ENCODE results near the gene VWCE.

VWCE gene

DNA sequence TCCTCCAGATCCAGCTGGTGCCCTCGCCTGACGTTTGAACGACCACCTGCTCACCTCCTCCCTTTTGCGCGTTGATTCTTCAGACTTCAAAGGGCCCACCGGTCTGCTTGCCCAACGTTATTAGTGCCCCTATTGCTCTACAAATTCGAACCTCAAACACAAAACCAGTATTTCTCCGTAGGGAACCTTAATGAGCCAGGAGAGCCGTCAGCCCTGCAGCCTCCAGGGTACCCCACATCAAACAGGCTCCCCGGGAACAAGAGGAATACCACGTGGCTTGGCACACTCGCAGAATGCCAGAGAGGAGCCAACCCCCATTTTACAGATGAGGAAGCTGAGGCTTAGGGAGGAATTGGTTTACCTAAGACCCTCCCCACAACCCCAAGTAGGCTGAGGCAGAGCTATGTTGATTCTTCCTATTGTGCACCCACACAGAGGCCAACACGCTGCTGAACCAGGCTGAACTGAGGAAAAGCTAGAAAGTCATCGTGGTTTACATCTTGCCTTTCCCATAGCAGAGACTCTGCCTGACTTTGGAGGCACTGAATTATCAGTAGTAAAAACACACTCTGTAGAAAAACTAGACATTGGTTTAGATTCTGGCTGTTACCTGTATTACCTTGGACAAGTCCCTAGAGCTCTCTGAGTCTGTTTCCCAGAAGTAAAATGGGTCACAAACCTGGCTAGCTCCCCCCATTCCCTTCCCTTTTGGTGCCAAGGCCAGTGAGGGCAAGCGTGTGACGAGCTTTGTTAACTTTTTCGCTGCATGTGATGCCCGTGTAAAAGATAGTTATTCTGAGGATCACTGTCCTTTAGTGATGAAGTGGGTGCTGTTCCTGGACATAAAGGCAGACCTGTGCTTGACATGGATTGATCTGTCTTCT is 38.7 kb upstream of the VWCE start:
- no peaks in the 10 kb centered on the region for H3K27me3 ChIP-seq (replicated peaks; ENCODE audit: insufficient read depth, low read length)
- H3K4me3 ChIP-seq (ENCODE audit: low read length) = peak overlapping the region; percentile 81
- H3K9me2 ChIP-seq (replicated peaks; ENCODE audit: insufficient read depth, low read length) = no peaks in the 10 kb centered on the region
- H3K9ac ChIP-seq (ENCODE audit: low read length) = peak overlapping the region; percentile 99
- H3F3A ChIP-seq (ENCODE audit: insufficient read depth, low read length) = 0 out of 2 replicates have a peak, but pooled peaks cover 4% of the 10 kb centered on the region
- peaks cover 6% of the 10 kb centered on the region; the same call in 1 of the 2 replicates for H3K36me3 ChIP-seq (replicated peaks; ENCODE audit: insufficient read depth, low read length)
- peak overlapping the region; percentile 80 for H2AFZ ChIP-seq (ENCODE audit: low read length)
- no peaks in the 10 kb centered on the region for H4K20me1 ChIP-seq (ENCODE audit: insufficient read depth, low read length)
- peaks cover 28% of the 10 kb centered on the region for H3K4me1 ChIP-seq (ENCODE audit: low read length)
- H3K9me3 ChIP-seq (replicated peaks; ENCODE audit: insufficient read depth, low read length) = no peaks in the 10 kb centered on the region
- peak overlapping the region; percentile 46; the same call in 1 of the 2 replicates for H3K27ac ChIP-seq (ENCODE audit: low read length)
- H3K79me2 ChIP-seq (ENCODE audit: low read length) = peaks cover 48% of the 10 kb centered on the region
- DNase-seq = peak; percentile 22
- peak overlapping the region; percentile 85 for H3K4me2 ChIP-seq (ENCODE audit: low read depth, low read length)
- TF ChIP-seq EZH2phosphoT487 (IDR thresholded peaks at IDR 0.05; ENCODE audit: low read length) = no peak
- TF ChIP-seq, protein P1, sequence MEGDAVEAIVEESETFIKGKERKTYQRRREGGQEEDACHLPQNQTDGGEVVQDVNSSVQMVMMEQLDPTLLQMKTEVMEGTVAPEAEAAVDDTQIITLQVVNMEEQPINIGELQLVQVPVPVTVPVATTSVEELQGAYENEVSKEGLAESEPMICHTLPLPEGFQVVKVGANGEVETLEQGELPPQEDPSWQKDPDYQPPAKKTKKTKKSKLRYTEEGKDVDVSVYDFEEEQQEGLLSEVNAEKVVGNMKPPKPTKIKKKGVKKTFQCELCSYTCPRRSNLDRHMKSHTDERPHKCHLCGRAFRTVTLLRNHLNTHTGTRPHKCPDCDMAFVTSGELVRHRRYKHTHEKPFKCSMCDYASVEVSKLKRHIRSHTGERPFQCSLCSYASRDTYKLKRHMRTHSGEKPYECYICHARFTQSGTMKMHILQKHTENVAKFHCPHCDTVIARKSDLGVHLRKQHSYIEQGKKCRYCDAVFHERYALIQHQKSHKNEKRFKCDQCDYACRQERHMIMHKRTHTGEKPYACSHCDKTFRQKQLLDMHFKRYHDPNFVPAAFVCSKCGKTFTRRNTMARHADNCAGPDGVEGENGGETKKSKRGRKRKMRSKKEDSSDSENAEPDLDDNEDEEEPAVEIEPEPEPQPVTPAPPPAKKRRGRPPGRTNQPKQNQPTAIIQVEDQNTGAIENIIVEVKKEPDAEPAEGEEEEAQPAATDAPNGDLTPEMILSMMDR (IDR thresholded peaks at IDR 0.05; ENCODE audit: low read length) = no peak
- TF ChIP-seq EZH2 (optimal IDR thresholded peaks at IDR 0.05; ENCODE audit: low read depth, low read length) = no peak

DNA sequence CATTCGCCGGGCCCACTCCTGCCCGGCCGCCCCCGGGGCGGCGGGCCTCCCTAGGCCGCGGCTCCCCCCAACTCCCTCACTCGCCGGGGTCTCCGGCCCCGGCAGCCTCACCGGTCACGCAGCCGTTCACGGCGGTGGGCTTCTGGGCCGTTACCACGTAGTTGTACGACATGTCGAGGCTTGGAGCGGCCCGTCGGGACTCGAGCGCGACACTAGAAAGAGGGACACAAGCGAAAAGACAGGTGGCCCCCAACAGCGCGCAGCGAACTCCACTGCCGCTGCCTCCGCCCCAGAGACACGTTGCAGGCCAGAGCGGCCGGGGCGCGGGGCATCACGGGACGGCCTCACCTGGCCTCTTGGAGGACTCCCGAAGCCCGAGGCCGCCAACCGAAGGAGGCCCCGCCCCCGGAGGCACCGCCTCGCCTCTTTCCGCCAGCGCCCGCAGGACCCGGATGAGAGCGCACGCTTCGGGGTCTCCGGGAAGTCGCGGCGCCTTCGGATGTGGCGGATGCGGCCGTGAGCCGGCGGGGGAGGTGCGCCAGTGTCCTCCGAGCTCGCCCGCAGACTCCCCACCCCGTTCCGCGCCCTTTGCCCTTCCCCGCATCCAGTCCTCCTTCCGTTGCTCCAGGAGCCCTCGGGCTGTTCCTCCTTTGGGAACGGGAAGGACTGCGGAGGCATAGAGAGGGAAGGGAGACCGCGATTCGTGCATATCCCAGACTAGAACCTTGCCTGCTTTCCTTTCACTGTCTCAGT is 37.9 kb upstream of the VWCE start, which contains the start of the genes DDB1 and TKFC:
DDB1 (minus strand) TSS at position 309 of the 753 bp plus-strand sequence; CDS start at position 172, 137 bp downstream.
TKFC (plus strand) TSS at position 432 of the 753 bp plus-strand sequence. CDS start 1,501 bp downstream, outside the sequence.
- DNase-seq = peak; percentile 97
- Histone ChIP-seq H3F3A (ENCODE audit: insufficient read depth, low read length) (0 out of 2 replicates have a peak, but pooled peaks cover 4% of the 10 kb centered on the region), H3K4me2 (ENCODE audit: low read depth, low read length) (peak within 1 kb of the TSS; percentile 85), H3K27me3 (replicated peaks; ENCODE audit: insufficient read depth, low read length) (no peaks in the 10 kb centered on the region), H3K4me3 (ENCODE audit: low read length) (peak within 1 kb of the TSS; percentile 81), H3K79me2 (ENCODE audit: low read length) (peaks cover 57% of the 10 kb centered on the region), H3K27ac (ENCODE audit: low read length) (peak within 1 kb of the TSS; percentile 53; the same call in 1 of the 2 replicates), H4K20me1 (ENCODE audit: insufficient read depth, low read length) (0 out of 2 replicates have a peak, but pooled peaks cover under 1% of the 10 kb centered on the region), H3K9ac (ENCODE audit: low read length) (peak within 1 kb of the TSS; percentile 99), H3K9me3 (replicated peaks; ENCODE audit: insufficient read depth, low read length) (no peaks in the 10 kb centered on the region), H3K4me1 (ENCODE audit: low read length) (peaks cover 28% of the 10 kb centered on the region), H3K36me3 (replicated peaks; ENCODE audit: insufficient read depth, low read length) (peaks cover 10% of the 10 kb centered on the region; the same call in 1 of the 2 replicates), H3K9me2 (replicated peaks; ENCODE audit: insufficient read depth, low read length) (no peaks in the 10 kb centered on the region), H2AFZ (ENCODE audit: low read length) (peak within 1 kb of the TSS; percentile 82)
- TF ChIP-seq EZH2 (optimal IDR thresholded peaks at IDR 0.05; ENCODE audit: low read depth, low read length) = no peak
- TF ChIP-seq, protein P1 (IDR thresholded peaks at IDR 0.05; ENCODE audit: low read length) = no peak
- TF ChIP-seq EZH2phosphoT487 (IDR thresholded peaks at IDR 0.05; ENCODE audit: low read length) = no peak

DNA sequence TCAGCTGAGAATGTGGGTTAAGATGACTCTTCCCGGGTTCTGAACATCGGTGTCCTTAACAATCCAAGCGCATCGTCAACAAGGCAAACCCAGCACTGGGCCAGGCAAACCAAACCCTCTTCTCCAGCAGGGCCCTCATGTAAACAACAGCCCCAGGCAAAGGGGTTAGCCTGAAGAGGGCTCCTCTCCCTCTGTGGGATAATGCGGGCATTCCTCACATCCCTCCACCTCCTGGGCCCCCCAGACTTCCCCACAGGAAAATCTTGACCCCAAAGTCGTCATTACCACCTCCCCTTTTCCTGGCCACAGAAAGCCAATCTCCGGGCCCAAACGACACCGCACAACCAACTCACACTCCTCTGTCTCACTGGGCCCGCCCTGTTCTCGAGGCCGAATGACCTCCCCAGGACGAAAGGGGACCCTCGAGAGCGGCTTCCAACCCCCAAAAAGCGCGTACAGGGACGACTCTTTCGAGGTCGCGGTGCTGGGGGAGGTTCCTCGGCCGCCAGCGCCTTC is 37.2 kb upstream of the VWCE start:
- Histone ChIP-seq H3K27me3 (replicated peaks; ENCODE audit: insufficient read depth, low read length) (no peaks in the 10 kb centered on the region), H2AFZ (ENCODE audit: low read length) (peak overlapping the region; percentile 82), H4K20me1 (ENCODE audit: insufficient read depth, low read length) (0 out of 2 replicates have a peak, but pooled peaks cover 5% of the 10 kb centered on the region), H3K9me2 (replicated peaks; ENCODE audit: insufficient read depth, low read length) (no peaks in the 10 kb centered on the region), H3K4me3 (ENCODE audit: low read length) (peak overlapping the region; percentile 81), H3F3A (ENCODE audit: insufficient read depth, low read length) (0 out of 2 replicates have a peak, but pooled peaks cover 4% of the 10 kb centered on the region), H3K27ac (ENCODE audit: low read length) (peak overlapping the region; percentile 53; the same call in 1 of the 2 replicates), H3K4me2 (ENCODE audit: low read depth, low read length) (peak overlapping the region; percentile 72), H3K4me1 (ENCODE audit: low read length) (peaks cover 28% of the 10 kb centered on the region), H3K79me2 (ENCODE audit: low read length) (peaks cover 63% of the 10 kb centered on the region), H3K36me3 (replicated peaks; ENCODE audit: insufficient read depth, low read length) (peaks cover 13% of the 10 kb centered on the region; the same call in 1 of the 2 replicates), H3K9ac (ENCODE audit: low read length) (peak overlapping the region; percentile 99), H3K9me3 (replicated peaks; ENCODE audit: insufficient read depth, low read length) (no peaks in the 10 kb centered on the region)
- DNase-seq = no peak
- TF ChIP-seq EZH2phosphoT487 (IDR thresholded peaks at IDR 0.05; ENCODE audit: low read length) (no peak), EZH2 (optimal IDR thresholded peaks at IDR 0.05; ENCODE audit: low read depth, low read length) (no peak)
- TF ChIP-seq, protein P1 (IDR thresholded peaks at IDR 0.05; ENCODE audit: low read length) = no peak

All from MM.1S (cell line).